Astrocyte (in vitro differentiated cells and primary cell): ENCODE results near the gene PTH1R. TPM values are rescaled to one million over a fixed set of nuclear protein-coding genes. Genes with fewer than 3 reads are reported as not detected.
A peak's percentile ranks its signal among the peaks of the same experiment; 100 is the strongest.

Experiments used
- DNase-seq: peaks from one replicate; pipeline ENCODE4 v3.0.0-alpha.2; 2010; ENCODE audit warnings: low read depth
- FAIRE-seq: peaks from 2 replicates; lab custom pipeline; 2011; peaks lifted over from hg19 to GRCh38; lab: Jason Lieb, UNC
- H2AFZ ChIP-seq: 2 replicates; pipeline ENCODE4 v1.6.0; 2012; ENCODE audit warnings: low read depth, low read length, inconsistent platforms
- H3K27ac ChIP-seq: 2 replicates; pipeline ENCODE4 v1.5.1; 2011; ENCODE audit warnings: low read depth, low read length, inconsistent platforms
- H3K27me3 ChIP-seq: 2 replicates; pipeline ENCODE4 v1.6.0; 2011; ENCODE audit warnings: low read length, inconsistent platforms; ENCODE audit not compliant: insufficient read depth
- H3K36me3 ChIP-seq: 2 replicates; pipeline ENCODE4 v1.5.1; 2011; ENCODE audit warnings: low read length, inconsistent platforms; ENCODE audit not compliant: insufficient read depth
- H3K4me1 ChIP-seq: 2 replicates; pipeline ENCODE4 v1.5.1; 2011; ENCODE audit warnings: low read length, inconsistent platforms; ENCODE audit not compliant: insufficient read depth
- H3K4me2 ChIP-seq: 2 replicates; pipeline ENCODE4 v1.6.0; 2012; ENCODE audit warnings: low read length, inconsistent platforms
- H3K4me3 ChIP-seq: 2 replicates; pipeline ENCODE4 v1.5.1; 2011; ENCODE audit warnings: low read depth, mild to moderate bottlenecking, low read length, inconsistent platforms; ENCODE audit not compliant: insufficient read depth
- H3K79me2 ChIP-seq: 2 replicates; pipeline ENCODE4 v1.6.0; 2012; ENCODE audit warnings: mild to moderate bottlenecking, low read length, inconsistent platforms; ENCODE audit not compliant: insufficient read depth
- H3K9ac ChIP-seq: 2 replicates; pipeline ENCODE4 v1.6.0; 2012; ENCODE audit warnings: mild to moderate bottlenecking, low read length, inconsistent platforms
- H3K9me3 ChIP-seq: 2 replicates; pipeline ENCODE4 v1.5.1; 2012; ENCODE audit warnings: low read depth, mild to moderate bottlenecking, low read length, inconsistent platforms; ENCODE audit not compliant: insufficient read depth
- H4K20me1 ChIP-seq: 2 replicates; pipeline ENCODE4 v1.6.0; 2012; ENCODE audit warnings: low read length, inconsistent platforms; ENCODE audit not compliant: insufficient read depth
- H3K27ac Mint-ChIP-seq: one replicate; pipeline ENCODE4 v1.8.0; 2021; ENCODE audit warnings: mild to moderate bottlenecking, mixed read lengths; ENCODE audit not compliant: unreplicated experiment
- H3K27me3 Mint-ChIP-seq: one replicate; pipeline ENCODE4 v1.8.0; 2021; ENCODE audit warnings: low read depth, mixed read lengths; ENCODE audit not compliant: unreplicated experiment
- H3K36me3 Mint-ChIP-seq: one replicate; pipeline ENCODE4 v1.8.0; 2021; ENCODE audit warnings: low read depth, mixed read lengths; ENCODE audit not compliant: unreplicated experiment
- H3K4me1 Mint-ChIP-seq: one replicate; pipeline ENCODE4 v1.8.0; 2021; ENCODE audit warnings: low read depth, mixed read lengths; ENCODE audit not compliant: unreplicated experiment
- H3K4me3 Mint-ChIP-seq: one replicate; pipeline ENCODE4 v1.8.0; 2021; ENCODE audit warnings: mild to moderate bottlenecking, moderate library complexity, mixed read lengths; ENCODE audit not compliant: unreplicated experiment
- H3K9me3 Mint-ChIP-seq: one replicate; pipeline ENCODE4 v1.8.0; 2021; ENCODE audit warnings: mild to moderate bottlenecking, mixed read lengths; ENCODE audit not compliant: unreplicated experiment
- CTCF ChIP-seq: IDR thresholded peaks from 2 replicates; pipeline ENCODE4 v1.5.1; 2011; ENCODE audit warnings: low read depth, mild to moderate bottlenecking, inconsistent platforms, low read length, moderate library complexity; ENCODE audit not compliant: insufficient read depth
- EZH2 ChIP-seq: IDR thresholded peaks from 2 replicates; pipeline ENCODE4 v1.6.1; 2012; ENCODE audit warnings: mild to moderate bottlenecking, low read length, inconsistent platforms; ENCODE audit not compliant: insufficient read depth
- total RNA-seq: library from RNA; stranded (reverse); gene quantifications from 2 replicates; pipeline ENCODE4 v1.2.1, GENCODE V29; 2021

The PTH1R gene
- total RNA-seq, 1 donor from 2014 or later, result 5.2 TPM

GRCh38 chr3:46924921-46925584, 47.5 kb downstream of the PTH1R start:
- Mint-ChIP-seq H3K4me3 (no peak overlapping the region), H3K27me3 (no peaks in the 10 kb centered on the region), H3K27ac (no peak overlapping the region), H3K36me3 (peaks cover 23% of the 10 kb centered on the region), H3K4me1 (peaks cover 2% of the 10 kb centered on the region), H3K9me3 (peaks cover 4% of the 10 kb centered on the region)
- TF ChIP-seq EZH2 (no peak), CTCF (no peak)
- H2AFZ ChIP-seq, result no peak overlapping the region
- no peak overlapping the region for H3K4me3 ChIP-seq
- H3K9ac ChIP-seq, result no peak overlapping the region
- peaks cover 9% of the 10 kb centered on the region for H3K4me1 ChIP-seq
- peaks cover 58% of the 10 kb centered on the region for H3K79me2 ChIP-seq
- H4K20me1 ChIP-seq, result peaks cover 67% of the 10 kb centered on the region
- H3K4me2 ChIP-seq, result no peak overlapping the region
- H3K36me3 ChIP-seq, result peaks cover 21% of the 10 kb centered on the region
- DNase-seq, result no peak
- no peak for FAIRE-seq
- no peaks in the 10 kb centered on the region for H3K9me3 ChIP-seq
- H3K27me3 ChIP-seq, result no peaks in the 10 kb centered on the region
- peak overlapping the region; percentile 6 for H3K27ac ChIP-seq

- Histone ChIP-seq H3K4me1 (peaks cover 14% of the 10 kb centered on the region), H3K79me2 (peaks cover 63% of the 10 kb centered on the region), H3K27me3 (no peaks in the 10 kb centered on the region), H3K9ac (no peak overlapping the region), H3K9me3 (no peaks in the 10 kb centered on the region), H3K27ac (peak overlapping the region; percentile 64), H3K4me2 (no peak overlapping the region), H4K20me1 (peaks cover 72% of the 10 kb centered on the region), H3K4me3 (no peak overlapping the region), H2AFZ (no peak overlapping the region), H3K36me3 (peaks cover 16% of the 10 kb centered on the region)
- no peaks in the 10 kb centered on the region for H3K27me3 Mint-ChIP-seq
- no peak overlapping the region for H3K27ac Mint-ChIP-seq
- no peak for DNase-seq
- no peak overlapping the region for H3K4me3 Mint-ChIP-seq
- peaks cover 24% of the 10 kb centered on the region for H3K36me3 Mint-ChIP-seq
- no peak for FAIRE-seq
- H3K9me3 Mint-ChIP-seq, result peaks cover 4% of the 10 kb centered on the region
- no peak for TF ChIP-seq EZH2
- no peak for TF ChIP-seq CTCF
- peaks cover 2% of the 10 kb centered on the region for H3K4me1 Mint-ChIP-seq
These were observed 48.0 kb downstream of the PTH1R start for GRCh38 chr3:46925585-46925934.

- H3K4me3 Mint-ChIP-seq, result peak overlapping the region; percentile 46
- Histone ChIP-seq H3K9me3 (no peaks in the 10 kb centered on the region), H3K4me3 (no peak overlapping the region), H4K20me1 (peaks cover 77% of the 10 kb centered on the region), H2AFZ (no peak overlapping the region), H3K4me2 (no peak overlapping the region), H3K4me1 (peaks cover 18% of the 10 kb centered on the region), H3K79me2 (peaks cover 68% of the 10 kb centered on the region), H3K27ac (peak overlapping the region; percentile 64), H3K9ac (peak overlapping the region; percentile 45), H3K27me3 (no peaks in the 10 kb centered on the region), H3K36me3 (peaks cover 15% of the 10 kb centered on the region)
- TF ChIP-seq EZH2, result no peak
- TF ChIP-seq CTCF, result no peak
- H3K36me3 Mint-ChIP-seq, result peaks cover 23% of the 10 kb centered on the region
- no peaks in the 10 kb centered on the region for H3K27me3 Mint-ChIP-seq
- FAIRE-seq (no peak), DNase-seq (peak; percentile 75)
- H3K27ac Mint-ChIP-seq, result no peak overlapping the region
- peaks cover 3% of the 10 kb centered on the region for H3K4me1 Mint-ChIP-seq
- peaks cover 4% of the 10 kb centered on the region for H3K9me3 Mint-ChIP-seq
These were observed 48.5 kb downstream of the PTH1R start for GRCh38 chr3:46926039-46926438.
